Measurements from ENCODE around the gene POU2F3.

POU2F3 gene

GRCh38 chr11:120339394-120339890 is 99.5 kb downstream of the POU2F3 start:
- DNase-seq (ENCODE audit: low read depth) = no peak

DNA sequence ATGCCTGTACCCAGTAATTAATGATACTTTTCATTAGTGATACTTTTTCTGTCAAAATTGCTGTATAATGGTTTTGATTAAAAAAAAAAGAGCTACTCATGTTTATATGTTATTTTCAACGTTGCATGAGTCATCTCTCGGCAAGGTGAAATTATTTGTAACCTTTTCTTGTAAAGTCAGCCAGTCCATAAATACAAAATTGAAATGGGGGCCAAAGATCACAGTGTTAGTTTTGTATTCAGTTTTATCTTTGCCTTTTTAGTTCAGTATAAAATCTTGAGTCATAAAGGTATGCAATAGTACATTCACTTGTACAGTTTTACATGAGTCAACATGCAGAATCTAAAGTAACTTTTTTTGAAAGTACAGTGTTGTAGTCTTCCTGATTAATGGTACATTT is 100.6 kb downstream of the POU2F3 start:
- no peak for DNase-seq (ENCODE audit: low read depth)

DNA sequence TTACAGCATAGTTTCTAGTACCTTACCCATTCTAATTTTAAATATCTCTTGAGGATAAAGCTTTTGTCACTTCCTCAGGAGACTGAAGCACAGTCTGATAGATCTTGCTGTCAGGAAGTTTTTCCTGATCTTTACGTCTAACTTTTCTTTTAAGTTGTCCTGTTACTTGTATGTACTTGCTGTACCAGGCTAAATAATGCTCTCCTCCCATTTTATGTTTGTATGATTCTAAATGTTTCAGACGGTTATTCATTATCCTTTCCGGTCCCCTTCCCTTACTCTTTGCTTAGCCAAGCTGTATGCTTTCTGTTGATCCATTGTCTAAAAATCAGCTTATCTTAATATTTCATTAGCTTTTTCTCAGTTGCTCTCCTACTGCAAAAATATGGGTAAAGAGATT is 102.3 kb downstream of the POU2F3 start:
- DNase-seq (ENCODE audit: low read depth) = no peak

GRCh38 chr11:120342678-120343077 is 102.7 kb downstream of the POU2F3 start:
- no peak for DNase-seq (ENCODE audit: low read depth)

GRCh38 chr11:120343429-120343828 is 103.5 kb downstream of the POU2F3 start:
- DNase-seq (ENCODE audit: low read depth) = no peak

GRCh38 chr11:120344302-120345004 is 104.5 kb downstream of the POU2F3 start:
- DNase-seq (ENCODE audit: low read depth) = peak; percentile 30

DNA sequence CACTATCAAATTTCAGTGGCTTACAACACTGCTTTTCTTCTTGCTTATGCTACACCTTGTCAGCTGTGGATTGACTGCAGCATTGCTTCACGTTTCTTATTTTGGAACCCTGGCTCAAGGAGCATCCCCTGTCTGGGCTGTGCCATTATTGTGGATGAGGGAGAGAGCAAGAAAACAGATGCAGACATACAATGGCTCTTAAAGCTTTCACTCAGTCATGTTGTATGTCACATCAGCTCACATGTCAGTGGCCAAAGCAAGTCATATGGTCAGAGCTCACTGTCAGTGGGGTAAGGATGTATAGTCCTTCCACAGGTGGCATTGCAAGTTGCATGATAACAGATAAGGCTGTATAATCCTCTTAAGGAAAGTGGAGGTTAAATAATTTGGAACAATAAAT is 106.3 kb downstream of the POU2F3 start:
- no peak for DNase-seq (ENCODE audit: low read depth)

DNA sequence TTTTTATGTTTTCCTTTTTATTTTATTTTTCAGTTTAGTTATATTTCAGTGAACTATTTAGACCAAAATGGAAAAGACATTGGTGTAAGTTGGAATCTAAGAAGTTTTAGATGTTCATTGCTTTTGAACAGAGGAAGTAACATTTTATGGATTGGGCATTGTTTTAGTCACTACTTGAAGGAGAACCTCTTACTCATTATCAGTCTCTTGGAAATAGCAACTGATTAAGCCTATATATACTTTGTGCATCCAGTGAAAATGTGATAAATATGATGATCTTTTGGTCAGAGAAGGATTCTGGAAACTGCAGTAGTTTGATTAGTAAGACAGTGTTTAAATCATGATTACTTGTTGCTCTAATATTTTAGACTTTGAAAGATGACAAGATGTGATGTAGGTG is 110.7 kb downstream of the POU2F3 start:
- no peak for DNase-seq (ENCODE audit: low read depth)

DNA sequence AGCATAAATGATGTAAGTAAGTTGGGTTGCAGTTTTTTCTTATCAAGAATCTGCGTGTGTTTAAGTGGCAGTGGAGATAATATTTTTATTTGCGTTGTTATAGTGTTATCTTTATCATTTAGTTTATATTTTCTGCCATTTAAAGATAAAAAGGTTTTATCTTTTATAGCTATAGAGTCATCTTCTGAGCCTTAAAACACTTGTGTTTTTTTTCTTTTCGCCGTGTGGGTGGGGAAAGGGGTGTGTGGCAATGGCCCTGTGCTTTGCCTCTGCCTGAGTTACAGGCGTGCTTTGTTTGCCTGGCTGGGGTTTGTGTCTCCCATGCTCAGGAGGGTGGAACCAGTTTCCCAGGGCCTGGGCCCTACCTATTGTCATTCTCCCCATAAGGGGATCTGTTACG is 112.5 kb downstream of the POU2F3 start:
- no peak for DNase-seq (ENCODE audit: low read depth)

GRCh38 chr11:120354068-120354467 is 114.1 kb downstream of the POU2F3 start:
- no peak for DNase-seq (ENCODE audit: low read depth)

DNA sequence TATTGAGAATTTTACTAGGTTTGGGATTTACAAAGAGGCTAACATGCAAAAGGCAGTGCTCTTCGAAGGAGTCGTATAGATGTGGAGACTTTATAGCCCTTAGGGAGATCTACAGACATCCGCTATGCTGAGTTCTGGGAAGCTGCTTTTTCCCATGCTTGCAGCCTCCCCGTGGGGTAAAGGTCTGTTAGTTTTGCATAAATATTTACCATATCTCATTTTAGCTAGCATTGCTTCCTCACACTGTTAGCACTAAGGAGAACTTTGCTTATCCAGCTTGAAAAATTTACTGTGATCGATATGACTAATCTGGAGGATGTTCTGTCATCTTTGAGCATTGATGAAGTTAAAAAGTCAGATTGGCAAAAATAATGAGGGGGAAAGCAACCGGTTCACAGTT is 114.8 kb downstream of the POU2F3 start:
- no peak for DNase-seq (ENCODE audit: low read depth)

- no peak for DNase-seq (ENCODE audit: low read depth)
These were observed 117.7 kb downstream of the POU2F3 start for GRCh38 chr11:120357620-120358019.

- no peak for DNase-seq (ENCODE audit: low read depth)
These were observed 118.8 kb downstream of the POU2F3 start for GRCh38 chr11:120358729-120359128.

- DNase-seq (ENCODE audit: low read depth) = no peak
These were observed 123.5 kb downstream of the POU2F3 start for GRCh38 chr11:120363436-120363835.

DNA sequence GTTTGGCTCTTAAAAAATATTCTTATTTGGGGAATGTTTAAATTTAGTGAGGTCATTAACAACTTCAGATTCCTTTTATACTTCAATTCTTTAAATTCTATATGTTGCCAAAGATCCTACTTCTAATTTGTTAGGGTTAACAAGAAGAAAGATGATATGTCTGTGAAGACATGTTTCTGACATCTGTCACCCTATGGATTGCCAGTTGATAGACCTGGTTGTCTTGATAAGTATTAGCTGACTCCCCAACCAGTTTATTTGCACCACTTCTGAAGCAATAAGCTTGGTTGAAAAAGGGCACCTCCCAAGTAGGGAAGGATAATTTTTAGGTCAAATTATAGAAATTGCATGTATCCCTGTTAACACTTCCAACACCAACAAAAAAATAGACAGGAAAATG is 125.6 kb downstream of the POU2F3 start:
- no peak for DNase-seq (ENCODE audit: low read depth)

Measured in T-helper 22 cell (primary cell).